ENCODE results near the gene NACA2. TPM values are rescaled to one million over a fixed set of nuclear protein-coding genes. Genes with fewer than 3 reads are reported as not detected.
"Not testable (repeated sequence)": the region's sequence is repeated elsewhere in the genome, so short reads cannot be mapped to it uniquely, and the experiment has no call there.

The NACA2 gene
- total RNA-seq, 1 donor: not detected

GRCh38 chr17:61600621-61601020 is 9.6 kb upstream of the NACA2 start:
- DNase-seq (ENCODE audit: low read depth in 2 of 3, low spot score in 2 of 3): no peak

GRCh38 chr17:61599608-61600007 is 8.6 kb upstream of the NACA2 start:
- no peak for DNase-seq (ENCODE audit: low read depth in 2 of 3, low spot score in 2 of 3)

- no peak for DNase-seq (ENCODE audit: low read depth in 2 of 3, low spot score in 2 of 3)
These were observed 7.0 kb upstream of the NACA2 start for GRCh38 chr17:61598014-61598413.

GRCh38 chr17:61597607-61598006 is 6.6 kb upstream of the NACA2 start:
- no peak for DNase-seq (ENCODE audit: low read depth in 2 of 3, low spot score in 2 of 3)

- no peak for DNase-seq (ENCODE audit: low read depth in 2 of 3, low spot score in 2 of 3)
These were observed 4.6 kb upstream of the NACA2 start for GRCh38 chr17:61595418-61596186.

GRCh38 chr17:61594294-61594825 is 3.3 kb upstream of the NACA2 start:
- DNase-seq (ENCODE audit: low read depth in 2 of 3, low spot score in 2 of 3): no peak

- DNase-seq (ENCODE audit: low read depth in 2 of 3, low spot score in 2 of 3): no peak
These were observed 2.4 kb upstream of the NACA2 start for GRCh38 chr17:61593426-61593825.

- no peak for DNase-seq (ENCODE audit: low read depth in 2 of 3, low spot score in 2 of 3)
These were observed 911 bp upstream of the NACA2 start for GRCh38 chr17:61591930-61592329.

GRCh38 chr17:61589990-61590389 is 1.0 kb downstream of the NACA2 start:
- DNase-seq (ENCODE audit: low read depth in 2 of 3, low spot score in 2 of 3): no peak

- DNase-seq (ENCODE audit: low read depth in 2 of 3, low spot score in 2 of 3): no peak
These were observed 3.0 kb downstream of the NACA2 start for GRCh38 chr17:61587807-61588660.

GRCh38 chr17:61587242-61587641 is 3.8 kb downstream of the NACA2 start:
- DNase-seq (ENCODE audit: low read depth in 2 of 3, low spot score in 2 of 3): no peak

- not testable (repeated sequence) for DNase-seq (ENCODE audit: low read depth in 2 of 3, low spot score in 2 of 3)
These were observed 4.4 kb downstream of the NACA2 start for GRCh38 chr17:61586622-61587021.

- no peak for DNase-seq (ENCODE audit: low read depth in 2 of 3, low spot score in 2 of 3)
These were observed 4.9 kb downstream of the NACA2 start for GRCh38 chr17:61586031-61586566.

- DNase-seq (ENCODE audit: low read depth in 2 of 3, low spot score in 2 of 3): no peak
These were observed 6.2 kb downstream of the NACA2 start for GRCh38 chr17:61584866-61585265.

- DNase-seq (ENCODE audit: low read depth in 2 of 3, low spot score in 2 of 3): no peak
These were observed 6.8 kb downstream of the NACA2 start for GRCh38 chr17:61584266-61584665.

- DNase-seq (ENCODE audit: low read depth in 2 of 3, low spot score in 2 of 3): no peak
These were observed 7.3 kb downstream of the NACA2 start for GRCh38 chr17:61583660-61584264.

GRCh38 chr17:61583242-61583641 is 7.8 kb downstream of the NACA2 start:
- DNase-seq (ENCODE audit: low read depth in 2 of 3, low spot score in 2 of 3): peak in 2 of 3 donors; percentile 36 to 69

GRCh38 chr17:61582593-61582992 is 8.4 kb downstream of the NACA2 start:
- DNase-seq (ENCODE audit: low read depth in 2 of 3, low spot score in 2 of 3): no peak

- no peak for DNase-seq (ENCODE audit: low read depth in 2 of 3, low spot score in 2 of 3)
These were observed 9.2 kb downstream of the NACA2 start for GRCh38 chr17:61581611-61582349.

GRCh38 chr17:61580502-61580901 is 10.5 kb downstream of the NACA2 start:
- DNase-seq (ENCODE audit: low read depth in 2 of 3, low spot score in 2 of 3): no peak

Data from hematopoietic multipotent progenitor cell (in vitro differentiated cells).